Activated CD4-positive, alpha-beta T cell treated with anti-CD3 and anti-CD28 coated beads, Interleukin-2, Interleukin-4, amounts not matched to agents 100 ng/mL and 50 ng/mL, durations not matched to agents 16 hours and 8 hours (primary cell): ENCODE measurements around the gene MYADML2.

Experiments
- DNase-seq: peaks from one replicate; pipeline ENCODE4 v3.0.0-alpha.2; 2020; ENCODE audit warnings: low spot score

Gene MYADML2

GRCh38 chr17:81911277-81911961 is 35.6 kb downstream of the MYADML2 start, which contains the start of gene PCYT2:
Gene PCYT2, minus strand, starts transcription at chr17:81911399. Its CDS starts 44 bp downstream, at chr17:81911355.
- DNase-seq: peak; percentile 93

GRCh38 chr17:81910840-81911276 is 36.2 kb downstream of the MYADML2 start:
- DNase-seq: no peak

DNA sequence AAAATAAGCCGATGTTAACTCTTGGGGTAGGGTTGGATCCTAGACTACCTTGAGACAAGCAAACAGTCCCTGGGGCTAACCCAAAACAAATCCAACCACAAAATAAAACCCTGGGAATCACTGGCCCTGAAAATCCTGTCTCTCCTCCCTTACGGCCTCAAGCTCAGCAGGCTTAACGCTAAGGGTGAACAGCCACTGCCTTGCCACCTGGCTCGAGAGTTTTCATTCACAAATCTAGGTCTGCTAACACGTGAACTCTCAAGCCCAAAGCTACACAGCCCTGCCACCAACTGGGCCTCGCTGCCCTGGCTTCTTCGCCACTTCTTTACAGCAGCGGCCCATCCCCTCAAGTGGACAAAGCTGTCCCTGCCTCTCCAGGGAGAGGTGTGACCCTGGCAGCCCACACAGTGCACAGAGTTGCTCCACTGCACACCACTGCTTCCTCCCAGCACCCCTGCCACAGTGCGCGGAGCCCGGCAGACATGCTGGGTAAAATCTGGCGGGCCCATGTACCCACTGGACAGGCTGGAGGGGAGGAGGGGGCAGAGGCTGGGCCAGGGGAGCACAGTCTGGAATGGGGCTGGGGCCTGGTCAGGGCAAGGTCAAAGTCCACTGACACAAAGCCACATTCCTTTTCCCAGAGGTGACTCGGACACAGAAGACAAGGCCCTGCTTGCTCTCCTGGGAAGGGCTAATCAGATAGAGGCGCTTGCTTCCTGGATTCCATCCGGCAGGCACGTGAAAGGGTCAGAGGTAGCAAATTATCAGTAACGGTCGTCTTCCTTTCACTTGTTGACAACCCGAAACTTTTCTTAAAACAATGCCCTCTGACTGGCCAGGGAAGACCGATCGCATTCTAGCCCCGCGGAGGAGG is 36.8 kb downstream of the MYADML2 start:
- DNase-seq: no peak

DNA sequence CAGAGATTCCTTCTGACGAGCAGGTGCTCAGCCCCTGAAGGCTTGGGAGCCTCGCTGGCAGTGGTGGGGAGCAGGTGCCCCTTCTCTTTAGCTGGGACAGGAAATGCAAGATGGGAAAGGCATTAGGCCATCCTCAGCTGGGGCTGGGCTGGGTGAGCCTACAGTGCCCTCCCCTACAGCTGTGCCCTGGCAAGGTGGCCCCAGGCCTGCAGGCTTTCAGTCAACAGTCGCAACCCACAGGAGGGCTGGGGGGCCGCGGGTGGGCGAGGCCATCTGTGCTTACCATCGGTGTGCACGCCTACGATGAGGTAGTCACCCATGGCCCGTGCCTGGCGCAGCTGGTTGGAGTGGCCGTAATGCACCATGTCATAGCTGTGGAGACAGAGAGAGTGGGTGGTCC is 37.8 kb downstream of the MYADML2 start:
- DNase-seq: no peak

GRCh38 chr17:81908793-81909192 is 38.2 kb downstream of the MYADML2 start:
- no peak for DNase-seq

DNA sequence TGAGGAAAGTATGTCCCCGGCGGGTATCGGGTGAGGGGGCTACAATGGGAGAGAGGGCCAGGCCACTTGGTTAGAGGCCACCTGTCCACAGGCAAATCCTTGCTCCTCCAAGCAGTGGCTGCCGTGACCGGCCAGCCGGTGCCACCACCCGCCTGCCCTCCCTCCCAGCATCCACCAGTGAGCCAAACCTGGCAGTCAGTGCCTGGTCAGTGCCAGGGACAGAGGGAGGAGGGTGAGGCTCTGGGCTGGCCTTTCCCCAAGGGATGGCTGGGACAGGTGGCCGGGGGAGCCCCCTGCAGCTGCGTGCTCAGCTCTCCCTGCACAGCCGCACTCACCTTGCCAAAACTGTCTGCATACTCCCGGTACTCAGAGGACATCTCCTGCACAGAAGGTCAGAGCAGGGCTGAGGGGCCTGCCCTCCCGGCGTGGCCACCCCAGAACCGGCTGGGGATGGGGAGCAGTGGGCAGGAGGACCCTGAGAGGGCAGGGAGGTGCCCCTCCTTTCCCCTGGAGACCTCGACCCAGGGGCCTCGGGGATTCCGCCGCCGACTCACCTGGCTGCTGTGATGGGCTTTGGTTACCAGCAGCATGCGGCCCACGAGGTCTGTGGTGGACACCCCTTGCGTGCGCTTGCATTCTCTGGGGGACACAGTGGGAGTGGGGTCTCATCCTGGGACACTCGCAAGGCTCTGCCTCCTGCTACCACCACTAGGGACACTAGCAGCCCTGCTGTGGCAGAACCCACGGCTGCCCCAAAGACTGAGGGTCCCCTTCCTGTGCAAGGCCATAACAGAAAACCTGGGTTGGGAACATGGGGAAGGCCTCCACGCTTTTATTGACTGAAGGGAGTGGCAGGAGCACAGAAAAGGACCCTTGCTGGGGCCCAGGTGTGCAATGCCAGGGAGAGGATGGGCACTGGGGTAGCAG is 39.6 kb downstream of the MYADML2 start:
- DNase-seq: no peak

DNA sequence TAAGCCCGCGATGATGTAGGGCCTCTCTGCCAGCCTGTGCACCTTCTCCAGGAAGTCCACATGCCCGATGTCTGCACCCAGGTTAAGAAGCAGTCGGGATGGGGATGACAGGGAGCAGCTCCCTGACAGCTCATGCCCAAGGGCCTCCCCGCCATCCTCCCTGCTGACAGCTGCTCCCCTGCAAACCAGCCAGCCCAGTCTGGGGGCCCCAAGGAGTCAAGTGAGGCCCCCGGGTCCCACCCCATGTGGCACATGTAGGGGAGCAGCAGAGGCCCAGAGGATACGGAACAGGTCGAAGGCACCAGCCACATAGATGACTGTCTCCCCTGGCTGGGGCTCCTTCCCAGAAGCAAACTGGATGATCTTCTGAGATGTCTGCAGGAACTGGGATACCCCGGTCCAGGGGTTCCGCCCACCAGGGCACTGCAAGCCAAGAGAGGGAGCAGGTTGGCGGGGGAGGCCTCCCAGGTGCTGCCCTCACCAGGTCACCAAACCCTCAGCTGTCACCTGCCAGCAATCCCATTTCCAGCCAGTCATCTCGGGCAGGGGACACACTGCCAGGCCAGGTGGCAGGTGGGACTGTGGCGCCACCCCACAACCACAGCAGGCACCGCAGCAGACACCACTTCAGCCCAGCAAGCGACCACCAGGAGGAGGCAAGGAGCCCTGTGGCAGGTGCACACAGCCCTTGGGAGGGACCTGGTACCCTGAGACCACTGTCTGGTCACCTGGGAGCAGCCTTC is 40.4 kb downstream of the MYADML2 start:
- no peak for DNase-seq

- no peak for DNase-seq
Measured at GRCh38 chr17:81905993-81906392, 41.0 kb downstream of the MYADML2 start.

DNA sequence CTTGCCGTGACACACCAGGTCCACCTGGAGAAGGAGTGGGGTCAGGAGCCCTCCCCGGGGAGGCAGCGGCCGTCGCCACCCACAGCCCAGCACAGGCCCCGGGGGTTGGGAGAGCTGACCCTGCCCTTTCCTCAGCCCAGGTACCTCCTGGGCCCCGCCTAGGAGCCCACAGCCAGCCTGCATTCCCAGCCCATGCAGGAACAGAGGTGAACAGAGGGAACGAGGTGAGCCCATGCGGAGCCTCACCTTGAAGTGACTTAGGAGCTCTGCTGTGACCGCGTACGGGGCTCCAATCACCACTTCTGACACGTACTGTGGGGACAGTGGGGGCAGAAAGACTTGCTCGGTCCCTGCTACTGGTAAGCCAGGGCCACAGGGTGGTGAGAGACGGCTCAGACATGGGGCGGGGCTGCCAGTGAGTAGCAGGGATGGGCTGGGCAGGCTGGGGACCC is 41.6 kb downstream of the MYADML2 start:
- DNase-seq: no peak

DNA sequence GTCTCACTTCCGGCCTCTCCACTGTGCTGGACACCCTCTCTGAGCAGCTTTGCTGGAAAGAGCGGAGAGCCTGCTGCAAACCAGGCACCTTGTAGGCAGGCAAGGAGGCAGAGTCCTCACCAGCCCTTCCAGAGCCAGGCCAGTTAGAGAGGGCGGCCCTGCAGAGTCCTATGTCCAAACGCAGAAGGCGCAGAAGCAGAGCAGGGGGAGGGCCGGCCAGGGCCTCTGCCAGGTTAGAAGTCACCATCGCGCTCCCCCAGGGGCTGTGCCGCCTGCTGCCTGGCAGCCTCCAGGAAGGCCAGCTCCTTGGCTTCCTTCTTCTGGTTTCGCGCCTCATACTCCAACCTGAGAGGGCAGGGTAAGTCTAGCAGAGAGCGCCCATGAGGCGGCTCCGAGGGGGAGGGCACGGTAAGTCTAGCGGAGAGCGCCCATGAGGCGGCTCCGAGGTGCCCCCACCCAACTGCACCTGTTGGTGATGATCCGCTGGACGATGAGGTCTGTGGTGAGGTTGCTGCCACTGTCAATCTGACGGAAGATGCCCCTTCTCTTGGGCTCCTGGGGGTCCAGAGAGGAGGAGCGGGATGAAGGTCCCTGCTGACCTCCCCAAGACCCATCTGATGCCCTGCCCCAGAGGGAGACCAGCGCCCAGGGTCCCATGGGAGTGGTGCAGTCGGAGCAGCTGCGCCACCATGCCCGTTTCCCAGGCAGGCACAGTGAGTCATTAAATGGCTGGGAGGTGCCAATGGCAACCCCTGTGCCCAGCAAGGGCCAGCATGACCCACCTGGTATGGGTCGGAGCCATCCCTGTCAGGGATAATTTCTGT is 42.2 kb downstream of the MYADML2 start:
- DNase-seq: no peak

DNA sequence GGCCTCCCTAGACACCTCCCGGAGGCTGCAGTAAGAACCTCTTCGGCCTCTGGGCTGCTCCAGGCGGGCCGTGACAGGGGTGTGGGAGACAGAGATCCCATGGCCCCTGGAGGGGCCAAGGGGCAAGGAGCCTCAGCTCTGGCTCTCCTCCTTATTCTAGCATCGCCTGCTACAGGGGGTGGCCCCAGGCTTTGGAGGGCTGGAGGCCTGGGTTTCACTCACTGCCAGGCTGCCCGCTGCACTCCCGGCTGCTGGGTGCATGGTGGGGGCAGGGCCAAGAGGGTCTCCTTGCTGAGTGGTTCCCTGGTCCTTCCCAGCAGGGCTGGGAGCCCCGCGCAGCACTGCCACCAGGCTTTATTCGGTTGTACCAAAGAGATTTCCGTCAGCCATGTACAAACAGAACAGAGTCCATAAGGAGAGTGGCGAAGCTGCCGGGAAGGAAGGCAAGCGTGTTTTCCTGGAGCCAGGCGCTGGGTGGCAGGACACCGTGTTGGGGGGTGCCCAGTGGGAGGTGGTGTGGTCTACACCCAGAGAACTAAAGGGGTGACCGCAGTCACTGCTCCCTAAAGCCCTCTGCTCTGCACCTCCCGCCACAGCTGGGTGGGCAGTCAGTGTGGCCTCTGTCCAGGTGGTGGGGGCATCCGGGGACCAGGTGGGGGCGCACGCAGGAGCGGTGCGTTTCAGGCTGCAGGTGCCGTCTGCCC is 43.0 kb downstream of the MYADML2 start:
- no peak for DNase-seq

DNA sequence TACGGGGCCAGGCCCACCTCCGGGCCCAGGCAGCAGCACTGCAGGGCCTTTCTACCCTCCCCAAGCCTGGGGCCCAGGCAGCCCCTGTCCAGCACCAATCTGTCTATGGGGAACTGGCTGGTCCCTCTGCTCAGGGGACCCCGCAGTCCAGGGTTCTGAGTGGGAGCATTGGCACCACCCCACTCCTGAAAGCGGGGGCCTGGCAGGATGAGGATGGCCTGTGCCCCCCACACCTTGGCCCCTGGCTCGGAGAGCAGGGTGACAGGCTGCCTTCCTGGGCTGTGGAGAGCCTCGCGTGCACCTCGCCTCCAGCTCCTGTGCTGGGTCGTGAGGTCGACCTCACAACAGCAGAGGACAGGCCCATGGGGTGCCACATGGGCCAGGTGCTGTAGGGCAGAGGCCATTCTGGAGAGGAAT is 43.6 kb downstream of the MYADML2 start:
- DNase-seq: no peak

- no peak for DNase-seq
Measured at GRCh38 chr17:81902653-81903414, 44.2 kb downstream of the MYADML2 start.

DNA sequence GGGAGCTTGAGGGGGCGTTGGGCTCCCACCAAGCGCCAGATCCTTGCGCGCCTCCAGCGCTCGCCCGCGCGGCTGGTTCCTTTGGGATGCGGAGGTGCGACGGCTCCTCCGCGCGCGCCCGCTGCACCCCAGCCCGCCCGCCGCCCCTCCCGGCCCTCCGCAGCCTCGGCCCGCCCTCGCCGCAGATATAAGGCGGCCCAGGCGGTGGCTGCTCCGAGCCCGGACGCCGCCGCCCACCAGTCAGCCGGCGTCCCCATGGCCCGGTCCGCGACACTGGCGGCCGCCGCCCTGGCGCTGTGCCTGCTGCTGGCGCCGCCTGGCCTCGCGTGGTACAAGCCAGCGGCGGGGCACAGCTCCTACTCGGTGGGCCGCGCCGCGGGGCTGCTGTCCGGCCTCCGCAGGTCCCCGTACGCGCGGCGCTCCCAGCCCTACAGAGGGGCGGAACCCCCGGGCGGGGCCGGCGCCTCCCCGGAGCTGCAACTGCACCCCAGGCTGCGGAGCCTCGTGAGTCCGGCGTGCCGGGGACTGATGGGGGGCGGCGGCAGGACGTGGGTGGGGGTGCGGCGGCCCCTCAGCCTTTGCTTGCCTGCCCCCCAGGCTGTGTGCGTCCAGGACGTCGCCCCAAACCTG is 44.9 kb downstream of the MYADML2 start, which contains the start of gene NPB:
Gene NPB (plus strand): TSS at position 216 of the 630 bp plus-strand sequence. CDS start 40 bp downstream, at position 256.
- DNase-seq: no peak

DNA sequence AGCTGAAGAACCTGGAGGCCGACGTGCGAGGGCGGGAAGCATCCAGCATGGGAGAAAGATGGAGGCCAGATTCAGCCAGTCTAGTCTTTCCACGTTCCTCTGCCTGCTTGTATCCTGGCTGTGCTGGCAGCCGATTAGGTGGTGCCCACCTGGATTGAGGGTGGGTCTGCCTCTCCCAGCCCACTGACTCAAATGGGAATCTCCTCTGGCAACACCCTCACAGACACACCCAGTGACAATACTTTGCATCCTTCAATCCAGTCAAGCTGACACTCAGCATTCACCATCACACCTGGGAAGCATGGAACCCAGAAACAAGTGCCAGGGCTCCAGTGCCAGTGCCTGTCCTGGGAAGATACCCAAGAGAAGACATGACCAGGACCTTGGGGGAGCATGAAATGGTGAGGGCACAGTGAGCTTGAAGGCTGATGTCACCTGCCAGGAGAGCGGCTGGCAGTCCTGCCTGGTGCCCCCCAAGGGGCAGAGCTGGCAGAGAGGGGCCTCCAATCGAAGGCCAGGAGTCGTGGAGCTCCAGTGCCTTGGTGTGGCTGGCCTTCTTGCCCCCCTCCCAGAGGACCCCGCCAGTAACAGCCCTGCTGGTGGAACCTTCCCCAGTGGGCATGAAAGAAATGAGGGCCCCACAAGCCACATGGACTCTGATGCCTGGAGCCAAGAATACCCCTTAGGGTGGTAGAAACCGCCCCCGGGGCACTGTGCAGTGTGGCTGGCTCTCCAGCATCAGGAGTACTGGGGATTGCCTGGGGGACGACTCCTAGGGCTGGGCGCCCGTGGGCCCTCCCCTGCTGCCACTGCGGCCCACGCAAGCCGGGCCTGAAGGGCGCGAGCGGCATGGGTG is 45.6 kb downstream of the MYADML2 start:
- no peak for DNase-seq

DNA sequence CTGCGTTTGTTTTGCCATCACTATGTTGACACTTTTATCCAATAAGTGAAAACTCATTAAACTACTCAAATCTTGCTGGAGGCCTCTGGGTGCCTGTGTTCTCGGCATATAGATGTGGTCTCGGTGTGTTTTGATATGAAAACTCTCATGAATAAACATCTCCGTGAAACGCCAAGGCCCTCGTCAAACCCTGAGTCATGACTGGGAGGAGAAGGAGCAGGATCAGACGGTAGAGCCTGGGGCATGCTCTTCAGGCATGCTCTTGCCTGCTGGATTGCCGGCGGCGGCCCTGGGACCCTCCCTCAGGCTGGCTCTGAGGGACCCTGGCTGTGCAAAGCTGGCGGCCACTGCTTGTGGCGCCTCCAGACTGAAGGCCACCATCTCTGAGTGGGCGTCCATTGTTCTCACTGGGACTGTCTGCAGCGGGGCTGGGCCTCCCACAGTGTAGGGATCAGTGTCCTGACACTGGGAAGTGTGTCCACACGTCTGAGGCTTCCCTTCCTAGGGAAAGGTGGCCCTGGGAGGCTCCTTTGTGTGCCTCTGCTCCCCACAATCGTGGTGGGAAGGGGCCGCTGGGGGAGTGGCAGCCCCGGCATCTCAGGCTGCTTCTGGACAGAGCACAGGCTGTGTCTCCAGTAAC is 46.7 kb downstream of the MYADML2 start:
- DNase-seq: no peak
